HG03064 (cell line): ENCODE measurements around the gene CBX5.
"Not testable (repeated sequence)": the region's sequence is repeated elsewhere in the genome, so short reads cannot be mapped to it uniquely, and the experiment has no call there.

ENCODE experiments used
- ATAC-seq: cut with Tn5 transposase; IDR thresholded peaks from one replicate; pipeline ENCODE4 v1.9.1; 2021; ENCODE audit warnings: low read depth; ENCODE audit not compliant: unreplicated experiment

CBX5 gene

GRCh38 chr12:54272214-54272613 is 7.7 kb downstream of the CBX5 start:
- ATAC-seq: no peak

- ATAC-seq: no peak
Observed at GRCh38 chr12:54270345-54270744, 9.6 kb downstream of the CBX5 start.

- ATAC-seq: no peak
Observed at GRCh38 chr12:54266852-54267251, 13.1 kb downstream of the CBX5 start.

- ATAC-seq: no peak
Observed at GRCh38 chr12:54265364-54265812, 14.5 kb downstream of the CBX5 start.

GRCh38 chr12:54262403-54262925 is 17.5 kb downstream of the CBX5 start:
- no peak for ATAC-seq

GRCh38 chr12:54261815-54262402 is 18.0 kb downstream of the CBX5 start:
- ATAC-seq: no peak

- no peak for ATAC-seq
Observed at GRCh38 chr12:54259194-54260011, 20.5 kb downstream of the CBX5 start.

- no peak for ATAC-seq
Observed at GRCh38 chr12:54258201-54258681, 21.7 kb downstream of the CBX5 start.

GRCh38 chr12:54257332-54257731 is 22.6 kb downstream of the CBX5 start:
- ATAC-seq: no peak

- no peak for ATAC-seq
Observed at GRCh38 chr12:54253240-54253639, 26.7 kb downstream of the CBX5 start.

GRCh38 chr12:54251667-54252284 is 28.1 kb downstream of the CBX5 start:
- no peak for ATAC-seq

- ATAC-seq: no peak
Observed at GRCh38 chr12:54249489-54249888, 30.4 kb downstream of the CBX5 start.

GRCh38 chr12:54246011-54246641 is 33.8 kb downstream of the CBX5 start:
- ATAC-seq: no peak

GRCh38 chr12:54240971-54241588 is 38.8 kb downstream of the CBX5 start:
- no peak for ATAC-seq

GRCh38 chr12:54240129-54240528 is 39.8 kb downstream of the CBX5 start:
- ATAC-seq: no peak

GRCh38 chr12:54239620-54240019 is 40.3 kb downstream of the CBX5 start:
- ATAC-seq: no peak

- no peak for ATAC-seq
Observed at GRCh38 chr12:54238531-54238930, 41.4 kb downstream of the CBX5 start.

GRCh38 chr12:54232790-54233189 is 47.1 kb downstream of the CBX5 start:
- no peak for ATAC-seq

- ATAC-seq: not testable (repeated sequence)
Observed at GRCh38 chr12:54231269-54231668, 48.7 kb downstream of the CBX5 start.

GRCh38 chr12:54230555-54230954 is 49.4 kb downstream of the CBX5 start:
- no peak for ATAC-seq
